ENCODE data around the gene CHKA. TPM values are rescaled to one million over a fixed set of nuclear protein-coding genes. Genes with fewer than 3 reads are reported as not detected.
A peak's percentile ranks its signal among the peaks of the same experiment; 100 is the strongest.

CHKA gene
- total RNA-seq, 2 donors from 2014 or later: 11.6 to 16.7 TPM

GRCh38 chr11:68019486-68019885 is 101.7 kb downstream of the CHKA start:
- no peaks in the 10 kb centered on the region for H3K27me3 Mint-ChIP-seq (ENCODE audit: low read depth)
- H3K9me3 Mint-ChIP-seq: no peaks in the 10 kb centered on the region
- DNase-seq (no peak), ATAC-seq (replicated peaks in 1 of 2) (no peak)
- no peak overlapping the region for H3K4me3 Mint-ChIP-seq
- H3K4me1 Mint-ChIP-seq (ENCODE audit: low read depth): no peaks in the 10 kb centered on the region
- no peak overlapping the region for H3K27ac Mint-ChIP-seq
- H3K36me3 Mint-ChIP-seq (ENCODE audit: insufficient read depth in 2 of 2): no peaks in the 10 kb centered on the region

GRCh38 chr11:68018730-68019190 is 102.4 kb downstream of the CHKA start:
- Mint-ChIP-seq H3K27me3 (ENCODE audit: low read depth) (no peaks in the 10 kb centered on the region), H3K36me3 (ENCODE audit: insufficient read depth in 2 of 2) (no peaks in the 10 kb centered on the region), H3K4me3 (no peak overlapping the region), H3K27ac (no peak overlapping the region), H3K4me1 (ENCODE audit: low read depth) (no peaks in the 10 kb centered on the region), H3K9me3 (no peaks in the 10 kb centered on the region)
- ATAC-seq (replicated peaks in 1 of 2) (no peak), DNase-seq (no peak)

GRCh38 chr11:68017980-68018729 is 103.0 kb downstream of the CHKA start:
- Mint-ChIP-seq H3K27ac (no peak overlapping the region), H3K4me3 (no peak overlapping the region), H3K27me3 (ENCODE audit: low read depth) (no peaks in the 10 kb centered on the region), H3K9me3 (no peaks in the 10 kb centered on the region), H3K36me3 (ENCODE audit: insufficient read depth in 2 of 2) (no peaks in the 10 kb centered on the region), H3K4me1 (ENCODE audit: low read depth) (no peaks in the 10 kb centered on the region)
- ATAC-seq (replicated peaks in 1 of 2): no peak
- no peak for DNase-seq

- DNase-seq (no peak), ATAC-seq (replicated peaks in 1 of 2) (no peak)
- Mint-ChIP-seq H3K27me3 (ENCODE audit: low read depth) (no peaks in the 10 kb centered on the region), H3K4me3 (no peak overlapping the region), H3K36me3 (ENCODE audit: insufficient read depth in 2 of 2) (no peaks in the 10 kb centered on the region), H3K9me3 (no peaks in the 10 kb centered on the region), H3K27ac (no peak overlapping the region), H3K4me1 (ENCODE audit: low read depth) (no peaks in the 10 kb centered on the region)
Observed at GRCh38 chr11:68016904-68017817, 104.0 kb downstream of the CHKA start.

- ATAC-seq (replicated peaks in 1 of 2) (no peak), DNase-seq (no peak)
- Mint-ChIP-seq H3K4me3 (no peak overlapping the region), H3K36me3 (ENCODE audit: insufficient read depth in 2 of 2) (no peaks in the 10 kb centered on the region), H3K27me3 (ENCODE audit: low read depth) (no peaks in the 10 kb centered on the region), H3K27ac (no peak overlapping the region), H3K4me1 (ENCODE audit: low read depth) (no peaks in the 10 kb centered on the region), H3K9me3 (no peaks in the 10 kb centered on the region)
Observed at GRCh38 chr11:68016161-68016903, 104.9 kb downstream of the CHKA start.

GRCh38 chr11:68015467-68015866 is 105.7 kb downstream of the CHKA start:
- Mint-ChIP-seq H3K27me3 (ENCODE audit: low read depth) (no peaks in the 10 kb centered on the region), H3K9me3 (no peaks in the 10 kb centered on the region), H3K27ac (no peak overlapping the region), H3K4me1 (ENCODE audit: low read depth) (no peaks in the 10 kb centered on the region), H3K4me3 (no peak overlapping the region), H3K36me3 (ENCODE audit: insufficient read depth in 2 of 2) (no peaks in the 10 kb centered on the region)
- no peak for ATAC-seq (replicated peaks in 1 of 2)
- DNase-seq: no peak

GRCh38 chr11:68014947-68015447 is 106.2 kb downstream of the CHKA start:
- Mint-ChIP-seq H3K36me3 (ENCODE audit: insufficient read depth in 2 of 2) (no peaks in the 10 kb centered on the region), H3K9me3 (no peaks in the 10 kb centered on the region)

GRCh38 chr11:68014157-68014946 is 106.8 kb downstream of the CHKA start:
- H3K4me3 Mint-ChIP-seq: no peak overlapping the region
- H3K4me1 Mint-ChIP-seq (ENCODE audit: low read depth): no peaks in the 10 kb centered on the region
- DNase-seq (no peak), ATAC-seq (replicated peaks in 1 of 2) (peak; percentile 70 to 72)
- H3K36me3 Mint-ChIP-seq (ENCODE audit: insufficient read depth in 2 of 2): no peaks in the 10 kb centered on the region
- no peak overlapping the region for H3K27ac Mint-ChIP-seq
- H3K27me3 Mint-ChIP-seq (ENCODE audit: low read depth): no peaks in the 10 kb centered on the region
- H3K9me3 Mint-ChIP-seq: no peaks in the 10 kb centered on the region

More at GRCh38 chr11:68014947-68015447, 106.2 kb downstream of the CHKA start:
- H3K27ac Mint-ChIP-seq: no peak overlapping the region
- H3K27me3 Mint-ChIP-seq (ENCODE audit: low read depth): no peaks in the 10 kb centered on the region
- DNase-seq: no peak
- no peak overlapping the region for H3K4me3 Mint-ChIP-seq
- ATAC-seq (replicated peaks in 1 of 2): peak in 1 of 2 donors; percentile 7
- no peaks in the 10 kb centered on the region for H3K4me1 Mint-ChIP-seq (ENCODE audit: low read depth)

- no peak for DNase-seq
- no peak overlapping the region for H3K4me3 Mint-ChIP-seq
- no peak for ATAC-seq (replicated peaks in 1 of 2)
- no peaks in the 10 kb centered on the region for H3K4me1 Mint-ChIP-seq (ENCODE audit: low read depth)
- H3K27me3 Mint-ChIP-seq (ENCODE audit: low read depth): no peaks in the 10 kb centered on the region
- H3K9me3 Mint-ChIP-seq: no peaks in the 10 kb centered on the region
- no peaks in the 10 kb centered on the region for H3K36me3 Mint-ChIP-seq (ENCODE audit: insufficient read depth in 2 of 2)
- H3K27ac Mint-ChIP-seq: no peak overlapping the region
Observed at GRCh38 chr11:68013611-68014156, 107.5 kb downstream of the CHKA start.

GRCh38 chr11:68012843-68013610 is 108.2 kb downstream of the CHKA start:
- Mint-ChIP-seq H3K4me3 (no peak overlapping the region), H3K9me3 (no peaks in the 10 kb centered on the region), H3K36me3 (ENCODE audit: insufficient read depth in 2 of 2) (no peaks in the 10 kb centered on the region), H3K4me1 (ENCODE audit: low read depth) (no peaks in the 10 kb centered on the region), H3K27ac (no peak overlapping the region), H3K27me3 (ENCODE audit: low read depth) (no peaks in the 10 kb centered on the region)
- DNase-seq (no peak), ATAC-seq (replicated peaks in 1 of 2) (no peak)

- DNase-seq (no peak), ATAC-seq (replicated peaks in 1 of 2) (no peak)
- H3K36me3 Mint-ChIP-seq (ENCODE audit: insufficient read depth in 2 of 2): no peaks in the 10 kb centered on the region
- H3K4me3 Mint-ChIP-seq: no peak overlapping the region
- H3K27me3 Mint-ChIP-seq (ENCODE audit: low read depth): no peaks in the 10 kb centered on the region
- no peaks in the 10 kb centered on the region for H3K4me1 Mint-ChIP-seq (ENCODE audit: low read depth)
- H3K27ac Mint-ChIP-seq: no peak overlapping the region
- no peaks in the 10 kb centered on the region for H3K9me3 Mint-ChIP-seq
Observed at GRCh38 chr11:68012044-68012842, 108.9 kb downstream of the CHKA start.

Data from activated T-cell treated with anti-CD3 and anti-CD28 coated beads, Interleukin-2, amount 50 U/mL, for 72 hours (primary cell).